ENCODE data around the gene ARRB1.

ARRB1 gene

GRCh38 chr11:75311858-75312288 is 39.6 kb downstream of the ARRB1 start:
- no peak for TF ChIP-seq CTCF (IDR thresholded peaks at IDR 0.05)
- Histone ChIP-seq H3K4me3 (ENCODE audit: low read depth in 1 of 2, low read length in 1 of 2) (no peak overlapping the region), H3K36me3 (peaks cover 39% of the 10 kb centered on the region), H3K9me3 (no peaks in the 10 kb centered on the region), H3K27ac (no peak overlapping the region), H3K27me3 (no peaks in the 10 kb centered on the region), H3K4me1 (ENCODE audit: control insufficient read depth in 1 of 2, insufficient read depth in 1 of 2, low read depth in 1 of 2, low read length in 1 of 2) (peaks cover 7 to 8% of the 10 kb centered on the region in 2 experiments)

- H3K4me1 ChIP-seq (ENCODE audit: control insufficient read depth in 1 of 2, insufficient read depth in 1 of 2, low read depth in 1 of 2, low read length in 1 of 2) = no peaks in the 10 kb centered on the region
Measured at GRCh38 chr11:75308986-75309385, 42.5 kb downstream of the ARRB1 start.

GRCh38 chr11:75308116-75308515 is 43.3 kb downstream of the ARRB1 start:
- peaks cover 48% of the 10 kb centered on the region for H3K36me3 ChIP-seq
- no peak for TF ChIP-seq CTCF (IDR thresholded peaks at IDR 0.05)
- no peaks in the 10 kb centered on the region for H3K27me3 ChIP-seq
- no peaks in the 10 kb centered on the region for H3K4me1 ChIP-seq (ENCODE audit: control insufficient read depth in 1 of 2, insufficient read depth in 1 of 2, low read depth in 1 of 2, low read length in 1 of 2)
- H3K4me3 ChIP-seq (ENCODE audit: low read depth in 1 of 2, low read length in 1 of 2) = no peak overlapping the region
- H3K27ac ChIP-seq = no peak overlapping the region
- H3K9me3 ChIP-seq = no peaks in the 10 kb centered on the region

More at GRCh38 chr11:75308986-75309385, 42.5 kb downstream of the ARRB1 start:
- H3K9me3 ChIP-seq = no peaks in the 10 kb centered on the region
- no peak for TF ChIP-seq CTCF (IDR thresholded peaks at IDR 0.05)
- H3K36me3 ChIP-seq = peaks cover 48% of the 10 kb centered on the region
- H3K27ac ChIP-seq = no peak overlapping the region
- H3K27me3 ChIP-seq = no peaks in the 10 kb centered on the region
- H3K4me3 ChIP-seq (ENCODE audit: low read depth in 1 of 2, low read length in 1 of 2) = no peak overlapping the region

GRCh38 chr11:75307058-75307457 is 44.4 kb downstream of the ARRB1 start:
- Histone ChIP-seq H3K27ac (no peak overlapping the region), H3K27me3 (no peaks in the 10 kb centered on the region)

GRCh38 chr11:75306529-75306928 is 44.9 kb downstream of the ARRB1 start:
- Histone ChIP-seq H3K36me3 (peaks cover 41% of the 10 kb centered on the region), H3K27ac (no peak overlapping the region), H3K4me3 (ENCODE audit: low read depth in 1 of 2, low read length in 1 of 2) (no peak overlapping the region)

More at GRCh38 chr11:75307058-75307457, 44.4 kb downstream of the ARRB1 start:
- H3K4me3 ChIP-seq (ENCODE audit: low read depth in 1 of 2, low read length in 1 of 2) = no peak overlapping the region
- peaks cover 41% of the 10 kb centered on the region for H3K36me3 ChIP-seq
- no peaks in the 10 kb centered on the region for H3K9me3 ChIP-seq
- no peaks in the 10 kb centered on the region for H3K4me1 ChIP-seq (ENCODE audit: control insufficient read depth in 1 of 2, insufficient read depth in 1 of 2, low read depth in 1 of 2, low read length in 1 of 2)
- no peak for TF ChIP-seq CTCF (IDR thresholded peaks at IDR 0.05)

More at GRCh38 chr11:75306529-75306928, 44.9 kb downstream of the ARRB1 start:
- TF ChIP-seq CTCF (IDR thresholded peaks at IDR 0.05) = no peak
- Histone ChIP-seq H3K9me3 (no peaks in the 10 kb centered on the region), H3K4me1 (ENCODE audit: control insufficient read depth in 1 of 2, insufficient read depth in 1 of 2, low read depth in 1 of 2, low read length in 1 of 2) (no peaks in the 10 kb centered on the region), H3K27me3 (no peaks in the 10 kb centered on the region)
